Measurements from ENCODE around the gene SLC9A1. TPM values are rescaled to one million over a fixed set of nuclear protein-coding genes. Genes with fewer than 3 reads are reported as not detected.
A peak's percentile ranks its signal among the peaks of the same experiment; 100 is the strongest.

The SLC9A1 gene
- total RNA-seq, 4 donors from 2014 or later = 18.1 to 28.1 (median 25.2) TPM

- H3K9me3 ChIP-seq = no peaks in the 10 kb centered on the region
- H3K36me3 ChIP-seq = no peaks in the 10 kb centered on the region
- no peak overlapping the region for H3K4me3 ChIP-seq
- H3K4me1 ChIP-seq = peaks cover 16% of the 10 kb centered on the region
- H3K27me3 ChIP-seq = no peaks in the 10 kb centered on the region
- no peak for TF ChIP-seq EP300 (IDR thresholded peaks at IDR 0.05)
- TF ChIP-seq POLR2A (IDR thresholded peaks at IDR 0.05) = no peak
- no peak for TF ChIP-seq POLR2AphosphoS5 (IDR thresholded peaks at IDR 0.05)
- TF ChIP-seq, protein P1, sequence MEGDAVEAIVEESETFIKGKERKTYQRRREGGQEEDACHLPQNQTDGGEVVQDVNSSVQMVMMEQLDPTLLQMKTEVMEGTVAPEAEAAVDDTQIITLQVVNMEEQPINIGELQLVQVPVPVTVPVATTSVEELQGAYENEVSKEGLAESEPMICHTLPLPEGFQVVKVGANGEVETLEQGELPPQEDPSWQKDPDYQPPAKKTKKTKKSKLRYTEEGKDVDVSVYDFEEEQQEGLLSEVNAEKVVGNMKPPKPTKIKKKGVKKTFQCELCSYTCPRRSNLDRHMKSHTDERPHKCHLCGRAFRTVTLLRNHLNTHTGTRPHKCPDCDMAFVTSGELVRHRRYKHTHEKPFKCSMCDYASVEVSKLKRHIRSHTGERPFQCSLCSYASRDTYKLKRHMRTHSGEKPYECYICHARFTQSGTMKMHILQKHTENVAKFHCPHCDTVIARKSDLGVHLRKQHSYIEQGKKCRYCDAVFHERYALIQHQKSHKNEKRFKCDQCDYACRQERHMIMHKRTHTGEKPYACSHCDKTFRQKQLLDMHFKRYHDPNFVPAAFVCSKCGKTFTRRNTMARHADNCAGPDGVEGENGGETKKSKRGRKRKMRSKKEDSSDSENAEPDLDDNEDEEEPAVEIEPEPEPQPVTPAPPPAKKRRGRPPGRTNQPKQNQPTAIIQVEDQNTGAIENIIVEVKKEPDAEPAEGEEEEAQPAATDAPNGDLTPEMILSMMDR (IDR thresholded peaks at IDR 0.05) = no peak
- no peak overlapping the region for H3K27ac ChIP-seq
- no peak for DNase-seq (ENCODE audit: low spot score in 2 of 2)
- 70% methylated on average over 3 of the region's 3 CpGs for WGBS
These were observed 80.6 kb downstream of the SLC9A1 start for GRCh38 chr1:27074175-27074780.

DNA sequence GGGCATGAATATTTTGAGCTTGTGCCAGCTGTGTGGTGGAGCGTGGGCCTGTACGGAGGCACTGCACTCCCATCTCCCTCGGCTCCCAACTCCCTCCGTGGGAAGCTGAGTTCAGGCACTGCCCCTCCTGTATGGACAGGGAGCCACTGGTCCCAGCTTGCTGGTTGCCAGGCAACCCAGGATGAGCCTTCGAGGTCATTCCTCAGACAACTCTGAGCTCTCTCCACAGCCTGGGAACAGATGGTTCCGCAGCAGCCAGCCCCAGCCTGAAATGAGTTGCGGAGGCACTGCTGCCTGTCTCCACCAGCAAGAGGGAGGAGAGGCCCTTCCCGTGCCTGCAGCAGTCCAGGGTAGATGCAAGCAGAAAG, 83.9 kb downstream of the SLC9A1 start:
- Histone ChIP-seq H3K4me3 (no peak overlapping the region), H3K36me3 (no peaks in the 10 kb centered on the region), H3K27ac (peak overlapping the region; percentile 55), H3K9me3 (no peaks in the 10 kb centered on the region), H3K4me1 (peaks cover 16% of the 10 kb centered on the region), H3K27me3 (no peaks in the 10 kb centered on the region)
- no peak for DNase-seq (ENCODE audit: low spot score in 2 of 2)
- 11% methylated on average over 5 of the region's 8 CpGs for WGBS
- TF ChIP-seq, protein P1 (IDR thresholded peaks at IDR 0.05) = no peak
- TF ChIP-seq EP300 (IDR thresholded peaks at IDR 0.05) (no peak), POLR2AphosphoS5 (IDR thresholded peaks at IDR 0.05) (no peak), POLR2A (IDR thresholded peaks at IDR 0.05) (no peak)

GRCh38 chr1:27070390-27071048, 84.4 kb downstream of the SLC9A1 start:
- Histone ChIP-seq H3K9me3 (no peaks in the 10 kb centered on the region), H3K4me1 (peaks cover 16% of the 10 kb centered on the region), H3K4me3 (no peak overlapping the region), H3K27me3 (no peaks in the 10 kb centered on the region), H3K27ac (peak overlapping the region; percentile 55), H3K36me3 (no peaks in the 10 kb centered on the region)
- TF ChIP-seq POLR2AphosphoS5 (IDR thresholded peaks at IDR 0.05) = no peak
- no peak for TF ChIP-seq POLR2A (IDR thresholded peaks at IDR 0.05)
- TF ChIP-seq EP300 (IDR thresholded peaks at IDR 0.05) = no peak
- TF ChIP-seq, protein P1 (IDR thresholded peaks at IDR 0.05) = no peak
- DNase-seq (ENCODE audit: low spot score in 2 of 2) = no peak
- 53% methylated on average over 9 of the region's 12 CpGs for WGBS

GRCh38 chr1:27068922-27069321, 86.0 kb downstream of the SLC9A1 start:
- no peak for DNase-seq (ENCODE audit: low spot score in 2 of 2)
- Histone ChIP-seq H3K9me3 (no peaks in the 10 kb centered on the region), H3K4me3 (no peak overlapping the region), H3K27ac (no peak overlapping the region), H3K36me3 (no peaks in the 10 kb centered on the region), H3K27me3 (no peaks in the 10 kb centered on the region), H3K4me1 (peaks cover 16% of the 10 kb centered on the region)
- 94% methylated on average over 4 of the region's 4 CpGs for WGBS
- TF ChIP-seq POLR2AphosphoS5 (IDR thresholded peaks at IDR 0.05) (no peak), POLR2A (IDR thresholded peaks at IDR 0.05) (no peak), EP300 (IDR thresholded peaks at IDR 0.05) (no peak)
- TF ChIP-seq, protein P1 (IDR thresholded peaks at IDR 0.05) = no peak

GRCh38 chr1:27065999-27066630, 88.8 kb downstream of the SLC9A1 start:
- no peaks in the 10 kb centered on the region for H3K27me3 ChIP-seq
- WGBS = 90% methylated on average over 3 of the region's 5 CpGs
- H3K4me3 ChIP-seq = no peak overlapping the region
- TF ChIP-seq POLR2A (IDR thresholded peaks at IDR 0.05) = no peak
- TF ChIP-seq POLR2AphosphoS5 (IDR thresholded peaks at IDR 0.05) = no peak
- TF ChIP-seq, protein P1 (IDR thresholded peaks at IDR 0.05) = no peak
- TF ChIP-seq EP300 (IDR thresholded peaks at IDR 0.05) = no peak
- H3K9me3 ChIP-seq = no peaks in the 10 kb centered on the region
- H3K36me3 ChIP-seq = no peaks in the 10 kb centered on the region
- no peak for DNase-seq (ENCODE audit: low spot score in 2 of 2)
- H3K4me1 ChIP-seq = peaks cover 17% of the 10 kb centered on the region
- H3K27ac ChIP-seq = no peak overlapping the region
